CD4-positive, alpha-beta T cell (primary cell): ENCODE results near the gene CLEC10A. TPM values are rescaled to one million over a fixed set of nuclear protein-coding genes. Genes with fewer than 3 reads are reported as not detected.

ENCODE experiments used
- ATAC-seq: fragments of 200-7000 bp; cut with Tn5 transposase; one replicate; pipeline ENCODE4 v1.10.0; 2022; ENCODE audit warnings: mild to moderate bottlenecking; ENCODE audit not compliant: poor library complexity
- CTCF ChIA-PET: fragments of 350-600 bp; sonication (Branson Sonifier 250); formaldehyde crosslinking; loops from one replicate; lab custom pipeline; 2021; ENCODE audit warnings: antibody characterized with exemption, inconsistent platforms; lab: Charles Lee
- POLR2A ChIA-PET: fragments of 350-600 bp; sonication (Branson Sonifier 250); formaldehyde crosslinking; loops from one replicate; lab custom pipeline; 2021; ENCODE audit warnings: antibody characterized with exemption, inconsistent platforms; lab: Charles Lee
- DNase-seq, 14 experiments: peaks; one replicate each; pipeline ENCODE4 v3.0.0-alpha.2; 2013 to 2020; ENCODE audit warnings: mixed read lengths in 2 of 14
- H3K27ac ChIP-seq, 2 donors: one replicate each; pipeline versions ENCODE4 v1.5.1 to v1.7.0; 2013; ENCODE audit warnings: low read length in 2 of 2, low read depth in 1 of 2, mild to moderate bottlenecking in 1 of 2
- H3K27me3 ChIP-seq, 2 experiments: 1 replicate in 1 of 2; 2 replicates in 1 of 2; pipeline versions ENCODE4 v1.6.1 to v1.7.0; 2013; ENCODE audit warnings: low read length in 2 of 2, control low read depth in 1 of 2, mild to moderate bottlenecking in 1 of 2, moderate library complexity in 1 of 2; ENCODE audit not compliant: insufficient read depth in 2 of 2, control insufficient read depth in 1 of 2
- H3K36me3 ChIP-seq: one replicate; pipeline ENCODE4 v1.6.1; 2013; ENCODE audit warnings: low read length, control low read depth; ENCODE audit not compliant: insufficient read depth
- H3K4me1 ChIP-seq: one replicate; pipeline ENCODE4 v1.6.1; 2013; ENCODE audit warnings: low read length, control low read depth; ENCODE audit not compliant: insufficient read depth
- H3K4me3 ChIP-seq: one replicate; pipeline ENCODE4 v1.5.1; 2013; ENCODE audit warnings: mild to moderate bottlenecking, low read length, moderate library complexity
- H3K9me3 ChIP-seq, 2 experiments: 1 replicate in 1 of 2; 2 replicates in 1 of 2; pipeline versions ENCODE4 v1.6.1 to v1.7.0; 2013; ENCODE audit warnings: low read length in 2 of 2, mild to moderate bottlenecking in 2 of 2, control low read depth in 1 of 2, moderate library complexity in 1 of 2; ENCODE audit not compliant: control insufficient read depth in 1 of 2, insufficient read depth in 1 of 2
- H3K27ac Mint-ChIP-seq: one replicate; pipeline ENCODE4 v1.8.0; 2020; ENCODE audit warnings: mixed read lengths
- H3K27me3 Mint-ChIP-seq: one replicate; pipeline ENCODE4 v1.8.0; 2021; ENCODE audit warnings: mixed read lengths
- H3K36me3 Mint-ChIP-seq: one replicate; pipeline ENCODE4 v1.8.0; 2021; ENCODE audit warnings: low read depth, mixed read lengths
- H3K4me1 Mint-ChIP-seq: one replicate; pipeline ENCODE4 v1.8.0; 2021; ENCODE audit warnings: low read depth, mixed read lengths
- H3K4me3 Mint-ChIP-seq: one replicate; pipeline ENCODE4 v1.8.0; 2020; ENCODE audit warnings: mild to moderate bottlenecking, mixed read lengths
- H3K9me3 Mint-ChIP-seq: one replicate; pipeline ENCODE4 v1.8.0; 2020; ENCODE audit warnings: mixed read lengths
- CTCF ChIP-seq: fragments of 200-600 bp; IDR thresholded peaks from one replicate; pipeline ENCODE4 v1.8.0; 2022; ENCODE audit warnings: antibody characterized with exemption, mild to moderate bottlenecking
- intact Hi-C, 2 experiments: fragments of 100-400 bp; cut with DNase I in 1 of 2; cut with micrococcal nuclease in 1 of 2; formaldehyde crosslinking; loops; one replicate each; pipeline versions ENCODE4 v1.15.1 to v1.9.0; 2023 to 2025; cut with DNase I, micrococcal nuclease
- total RNA-seq, 174 experiments: library from RNA in 2 of 174; stranded (reverse) in 2 of 174; gene quantifications; one replicate each; pipeline ENCODE4 v1.2.3 and lab custom pipeline; 2021 to 2026

CLEC10A gene
- total RNA-seq, 2 experiments from 2014 or later: 0.59 to 0.96 TPM

GRCh38 chr17:7114241-7114874 is 34.3 kb upstream of the CLEC10A start, which contains the start of gene ASGR2:
Gene ASGR2, minus strand, starts transcription at chr17:7114822. Its CDS starts 582 bp downstream, at chr17:7114240.
- Mint-ChIP-seq H3K4me1 (peaks cover 4% of the 10 kb centered on the region), H3K27ac (no peak within 1 kb of the TSS), H3K4me3 (no peak within 1 kb of the TSS), H3K27me3 (peaks cover under 1% of the 10 kb centered on the region), H3K36me3 (no peaks in the 10 kb centered on the region), H3K9me3 (no peaks in the 10 kb centered on the region)
- no peak for TF ChIP-seq CTCF
- intact Hi-C loops: no loop called here
- H3K4me1 ChIP-seq: peaks cover 6% of the 10 kb centered on the region
- no peaks in the 10 kb centered on the region for H3K9me3 ChIP-seq
- DNase-seq (peak in 1 of 14 experiments; percentile 15), ATAC-seq (no peak)
- H3K36me3 ChIP-seq: no peaks in the 10 kb centered on the region
- H3K27ac ChIP-seq: no peak within 1 kb of the TSS
- H3K27me3 ChIP-seq: no peaks in the 10 kb centered on the region
- CTCF ChIA-PET: no interaction called here
- H3K4me3 ChIP-seq: no peak within 1 kb of the TSS
- POLR2A ChIA-PET: no interaction called here

- H3K4me3 ChIP-seq: no peak overlapping the region
- ATAC-seq: no peak
- no peaks in the 10 kb centered on the region for H3K9me3 Mint-ChIP-seq
- ChIA-PET POLR2A (no interaction called here), CTCF (no interaction called here)
- H3K4me1 Mint-ChIP-seq: peaks cover 5% of the 10 kb centered on the region
- H3K4me1 ChIP-seq: peaks cover 9% of the 10 kb centered on the region
- no peaks in the 10 kb centered on the region for H3K27me3 ChIP-seq
- H3K36me3 ChIP-seq: no peaks in the 10 kb centered on the region
- no peaks in the 10 kb centered on the region for H3K27me3 Mint-ChIP-seq
- H3K27ac Mint-ChIP-seq: no peak overlapping the region
- H3K4me3 Mint-ChIP-seq: no peak overlapping the region
- peak in 1 of 14 experiments; percentile 17 for DNase-seq
- TF ChIP-seq CTCF: no peak
- H3K27ac ChIP-seq: no peak overlapping the region
- H3K9me3 ChIP-seq: no peaks in the 10 kb centered on the region
- intact Hi-C loops: no loop called here
- H3K36me3 Mint-ChIP-seq: no peaks in the 10 kb centered on the region
Observed at GRCh38 chr17:7113273-7114071, 33.4 kb upstream of the CLEC10A start.

- Histone ChIP-seq H3K4me3 (no peak overlapping the region), H3K9me3 (no peaks in the 10 kb centered on the region), H3K27ac (no peak overlapping the region), H3K4me1 (peaks cover 9% of the 10 kb centered on the region), H3K36me3 (no peaks in the 10 kb centered on the region), H3K27me3 (no peaks in the 10 kb centered on the region)
- H3K36me3 Mint-ChIP-seq: no peaks in the 10 kb centered on the region
- no peak overlapping the region for H3K27ac Mint-ChIP-seq
- H3K9me3 Mint-ChIP-seq: no peaks in the 10 kb centered on the region
- no peak overlapping the region for H3K4me3 Mint-ChIP-seq
- no peak for TF ChIP-seq CTCF
- no peak for ATAC-seq
- no peaks in the 10 kb centered on the region for H3K27me3 Mint-ChIP-seq
- peaks cover 5% of the 10 kb centered on the region for H3K4me1 Mint-ChIP-seq
- ChIA-PET CTCF (no interaction called here), POLR2A (no interaction called here)
- DNase-seq: peak in 1 of 14 experiments; percentile 24
- intact Hi-C loops: no loop called here
Observed at GRCh38 chr17:7112510-7113108, 32.6 kb upstream of the CLEC10A start.
